Spleen (tissue), 7 donors: ENCODE results near the gene FBXL17.

ENCODE experiments used
- POLR2A ChIP-seq, 3 donors: fragments of 450-650 bp; IDR thresholded peaks; one replicate each; pipeline ENCODE4 v1.5.1; 2017; ENCODE audit warnings: antibody characterized with exemption in 3 of 3, mild to moderate bottlenecking in 1 of 3
- TF ChIP-seq, protein P1 (sequence below), 11 experiments: fragments of 200-600 bp in 7 of 11; fragments of 450-650 bp in 4 of 11; sonication (generic) in 4 of 11; IDR thresholded peaks in 8 of 11; conservative IDR thresholded peaks in 3 of 11; 1 replicate in 7 of 11; 2 replicates in 4 of 11; pipeline versions ENCODE4 v1.4.0 to v1.8.0; 2016 to 2021; ENCODE audit warnings: antibody characterized with exemption in 11 of 11, inconsistent platforms in 4 of 11, mild to moderate bottlenecking in 1 of 11
- donor health status: DM: no; HTN: no; CAD: no; lungs with moderate emphysema.
- donor health status: DM: no; HTN: no; CAD: no.
- donor health status: DM: no; HTN: no; CAD: no.

DNA sequence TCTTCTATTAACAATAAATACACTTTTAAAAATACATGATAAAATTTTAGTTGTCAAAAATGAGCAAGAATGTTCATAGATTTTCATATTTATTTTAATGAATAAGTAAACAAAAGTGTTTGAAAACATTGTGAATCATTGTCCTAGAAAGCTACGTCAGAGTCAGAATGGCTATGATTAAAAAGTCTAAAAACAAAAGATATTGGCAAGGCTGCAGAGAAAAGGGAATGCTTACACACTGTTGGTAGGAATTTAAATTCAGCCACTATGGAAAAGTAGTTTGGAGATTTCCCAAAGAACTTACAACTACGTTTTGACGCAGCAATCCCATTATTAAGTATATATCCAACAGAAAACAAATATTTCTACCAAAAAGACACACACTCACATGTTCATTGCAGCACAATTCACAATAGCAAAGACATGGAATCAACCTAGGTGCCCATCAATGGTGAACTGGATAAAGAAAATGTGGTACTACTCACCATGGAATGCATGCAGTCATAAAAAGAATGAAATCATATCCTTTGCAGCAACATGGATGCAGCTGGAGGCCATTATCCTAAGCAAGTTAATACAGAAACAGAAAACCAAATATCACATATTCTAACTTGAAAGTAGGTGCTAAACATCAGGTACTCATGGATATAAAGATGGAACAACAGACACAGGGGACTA, 49.2 kb upstream of the FBXL17 start:
- TF ChIP-seq, protein P1, sequence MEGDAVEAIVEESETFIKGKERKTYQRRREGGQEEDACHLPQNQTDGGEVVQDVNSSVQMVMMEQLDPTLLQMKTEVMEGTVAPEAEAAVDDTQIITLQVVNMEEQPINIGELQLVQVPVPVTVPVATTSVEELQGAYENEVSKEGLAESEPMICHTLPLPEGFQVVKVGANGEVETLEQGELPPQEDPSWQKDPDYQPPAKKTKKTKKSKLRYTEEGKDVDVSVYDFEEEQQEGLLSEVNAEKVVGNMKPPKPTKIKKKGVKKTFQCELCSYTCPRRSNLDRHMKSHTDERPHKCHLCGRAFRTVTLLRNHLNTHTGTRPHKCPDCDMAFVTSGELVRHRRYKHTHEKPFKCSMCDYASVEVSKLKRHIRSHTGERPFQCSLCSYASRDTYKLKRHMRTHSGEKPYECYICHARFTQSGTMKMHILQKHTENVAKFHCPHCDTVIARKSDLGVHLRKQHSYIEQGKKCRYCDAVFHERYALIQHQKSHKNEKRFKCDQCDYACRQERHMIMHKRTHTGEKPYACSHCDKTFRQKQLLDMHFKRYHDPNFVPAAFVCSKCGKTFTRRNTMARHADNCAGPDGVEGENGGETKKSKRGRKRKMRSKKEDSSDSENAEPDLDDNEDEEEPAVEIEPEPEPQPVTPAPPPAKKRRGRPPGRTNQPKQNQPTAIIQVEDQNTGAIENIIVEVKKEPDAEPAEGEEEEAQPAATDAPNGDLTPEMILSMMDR (IDR thresholded peaks at IDR 0.05 in 8 of 11, conservative IDR thresholded peaks at IDR 0.05 in 3 of 11) = no peak
- TF ChIP-seq POLR2A (IDR thresholded peaks at IDR 0.05) = no peak
